ENCODE data around the gene RPL35.

The RPL35 gene

DNA sequence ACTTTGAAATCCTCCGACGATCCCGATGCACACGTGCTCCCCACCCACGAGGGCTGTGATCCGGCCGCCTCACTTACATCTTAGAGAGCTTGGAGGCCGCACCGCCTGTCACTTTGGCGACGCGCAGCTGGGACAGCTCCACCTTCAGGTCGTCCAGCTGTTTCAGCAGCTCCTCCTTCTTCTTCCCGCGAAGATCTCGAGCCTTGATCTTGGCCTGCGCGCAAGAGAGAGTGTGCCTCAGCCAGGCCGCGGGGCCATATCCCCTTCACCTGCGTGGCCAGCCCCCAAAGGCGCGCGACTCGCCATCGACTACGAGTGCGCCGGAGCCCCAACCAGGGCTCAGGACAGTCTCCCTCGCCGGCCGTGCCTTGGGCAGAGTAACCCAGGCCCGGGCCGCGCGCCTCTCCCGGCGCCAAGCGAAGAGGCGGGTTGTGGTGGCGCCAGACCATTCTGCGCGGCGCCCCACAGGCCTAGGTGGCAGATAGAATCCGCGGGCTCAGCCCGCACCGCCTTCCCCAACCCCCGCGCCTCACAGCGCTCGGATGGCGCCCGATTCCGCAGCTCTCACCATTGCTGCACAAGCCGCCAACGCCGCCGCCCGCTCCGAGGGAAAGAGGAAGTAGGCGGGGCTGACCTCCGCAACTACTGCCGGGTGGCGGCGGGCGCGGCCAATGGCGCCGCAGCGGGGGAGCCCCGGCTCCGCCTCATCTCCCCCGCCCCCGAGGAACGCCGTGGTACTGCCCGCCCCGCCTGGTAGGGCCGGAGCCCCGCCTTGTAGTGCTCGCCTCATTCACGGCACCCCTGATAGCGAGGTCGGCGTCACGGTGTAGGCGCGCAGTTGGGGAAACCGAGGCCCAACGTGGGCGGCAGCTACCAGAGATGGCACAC is at the start of gene RPL35, which contains the start of gene ARPC5L:
Gene RPL35, minus strand, starts transcription at position 616 of the 888 bp plus-strand sequence. Its CDS starts 45 bp downstream, at position 571.
Gene ARPC5L, plus strand, starts transcription at position 789 of the 888 bp plus-strand sequence. CDS start 7,161 bp downstream, outside the sequence.
- peak; percentile 96 for DNase-seq (ENCODE audit: low read depth)
- TF ChIP-seq, protein P1, sequence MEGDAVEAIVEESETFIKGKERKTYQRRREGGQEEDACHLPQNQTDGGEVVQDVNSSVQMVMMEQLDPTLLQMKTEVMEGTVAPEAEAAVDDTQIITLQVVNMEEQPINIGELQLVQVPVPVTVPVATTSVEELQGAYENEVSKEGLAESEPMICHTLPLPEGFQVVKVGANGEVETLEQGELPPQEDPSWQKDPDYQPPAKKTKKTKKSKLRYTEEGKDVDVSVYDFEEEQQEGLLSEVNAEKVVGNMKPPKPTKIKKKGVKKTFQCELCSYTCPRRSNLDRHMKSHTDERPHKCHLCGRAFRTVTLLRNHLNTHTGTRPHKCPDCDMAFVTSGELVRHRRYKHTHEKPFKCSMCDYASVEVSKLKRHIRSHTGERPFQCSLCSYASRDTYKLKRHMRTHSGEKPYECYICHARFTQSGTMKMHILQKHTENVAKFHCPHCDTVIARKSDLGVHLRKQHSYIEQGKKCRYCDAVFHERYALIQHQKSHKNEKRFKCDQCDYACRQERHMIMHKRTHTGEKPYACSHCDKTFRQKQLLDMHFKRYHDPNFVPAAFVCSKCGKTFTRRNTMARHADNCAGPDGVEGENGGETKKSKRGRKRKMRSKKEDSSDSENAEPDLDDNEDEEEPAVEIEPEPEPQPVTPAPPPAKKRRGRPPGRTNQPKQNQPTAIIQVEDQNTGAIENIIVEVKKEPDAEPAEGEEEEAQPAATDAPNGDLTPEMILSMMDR (IDR thresholded peaks at IDR 0.05; ENCODE audit: insufficient read depth, low read depth, low read length, missing control alignments): peak; percentile 25

DNA sequence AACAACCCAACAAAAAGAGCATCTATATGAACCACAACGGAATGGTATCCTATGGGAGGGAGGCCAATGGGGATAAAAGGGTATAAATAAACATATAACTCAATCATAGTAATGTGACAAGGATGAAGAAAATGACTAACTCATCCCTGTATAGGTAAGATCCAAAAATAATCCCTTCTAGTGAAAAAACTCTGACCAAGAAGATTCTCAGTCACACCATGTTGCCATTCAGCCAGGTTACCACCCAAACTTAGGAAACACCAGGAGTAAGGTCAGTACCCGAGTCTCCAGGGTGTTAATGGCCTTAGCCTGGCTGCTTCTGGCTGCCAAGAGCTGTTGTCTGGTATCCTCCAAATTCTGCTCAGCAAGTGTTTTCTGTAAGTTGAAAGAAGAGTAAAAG is 46.3 kb upstream of the RPL35 start:
- TF ChIP-seq, protein P1 (IDR thresholded peaks at IDR 0.05; ENCODE audit: insufficient read depth, low read depth, low read length, missing control alignments): no peak
- no peak for DNase-seq (ENCODE audit: low read depth)
- no peak overlapping the region for H3K4me3 ChIP-seq (ENCODE audit: low read length)

More for the DNA sequence above, at the start of gene RPL35, which contains the start of gene ARPC5L:
- H3K4me3 ChIP-seq (ENCODE audit: low read length): peak within 1 kb of the TSS; percentile 97

DNA sequence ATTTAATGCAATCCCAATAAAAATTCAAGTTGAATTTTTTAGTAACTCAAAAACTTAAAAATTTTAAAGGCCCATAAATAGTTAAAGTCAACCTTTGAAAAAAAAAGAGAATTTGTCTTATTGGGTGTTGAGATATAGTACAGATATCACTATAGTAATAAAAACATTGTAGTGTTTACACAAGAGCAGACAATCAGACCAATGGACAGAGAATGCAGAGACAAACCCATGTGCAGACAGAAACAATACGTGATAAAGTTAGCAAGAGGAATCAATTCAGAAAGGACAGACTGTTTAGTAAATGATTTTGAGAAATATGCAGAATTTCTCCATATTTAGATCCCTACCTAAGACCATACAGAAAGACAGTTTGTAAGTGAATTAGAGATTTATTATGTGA is 45.2 kb upstream of the RPL35 start:
- TF ChIP-seq, protein P1 (IDR thresholded peaks at IDR 0.05; ENCODE audit: insufficient read depth, low read depth, low read length, missing control alignments): no peak
- DNase-seq (ENCODE audit: low read depth): no peak
- H3K4me3 ChIP-seq (ENCODE audit: low read length): no peak overlapping the region

DNA sequence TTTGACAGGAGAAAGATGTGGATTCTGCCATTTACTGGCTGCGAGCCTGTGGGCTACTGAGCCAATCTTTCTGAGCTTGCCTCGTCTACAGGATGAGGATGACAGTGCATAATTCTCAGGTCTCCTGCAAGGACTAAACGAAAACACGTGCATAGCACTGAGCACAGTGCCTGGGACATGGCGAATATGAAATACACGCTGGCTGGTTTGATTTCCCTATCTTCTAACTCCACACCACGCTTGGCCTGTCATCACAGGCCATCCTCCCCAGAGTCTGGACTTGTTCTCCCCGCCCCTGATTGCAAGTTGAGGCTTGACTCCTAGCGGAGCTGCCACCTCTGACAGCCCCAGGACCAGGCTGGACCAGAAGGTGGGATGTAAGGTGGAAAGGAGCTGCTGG is 38.1 kb upstream of the RPL35 start:
- H3K4me3 ChIP-seq (ENCODE audit: low read length): no peak overlapping the region
- peak; percentile 84 for DNase-seq (ENCODE audit: low read depth)
- TF ChIP-seq, protein P1 (IDR thresholded peaks at IDR 0.05; ENCODE audit: insufficient read depth, low read depth, low read length, missing control alignments): no peak

DNA sequence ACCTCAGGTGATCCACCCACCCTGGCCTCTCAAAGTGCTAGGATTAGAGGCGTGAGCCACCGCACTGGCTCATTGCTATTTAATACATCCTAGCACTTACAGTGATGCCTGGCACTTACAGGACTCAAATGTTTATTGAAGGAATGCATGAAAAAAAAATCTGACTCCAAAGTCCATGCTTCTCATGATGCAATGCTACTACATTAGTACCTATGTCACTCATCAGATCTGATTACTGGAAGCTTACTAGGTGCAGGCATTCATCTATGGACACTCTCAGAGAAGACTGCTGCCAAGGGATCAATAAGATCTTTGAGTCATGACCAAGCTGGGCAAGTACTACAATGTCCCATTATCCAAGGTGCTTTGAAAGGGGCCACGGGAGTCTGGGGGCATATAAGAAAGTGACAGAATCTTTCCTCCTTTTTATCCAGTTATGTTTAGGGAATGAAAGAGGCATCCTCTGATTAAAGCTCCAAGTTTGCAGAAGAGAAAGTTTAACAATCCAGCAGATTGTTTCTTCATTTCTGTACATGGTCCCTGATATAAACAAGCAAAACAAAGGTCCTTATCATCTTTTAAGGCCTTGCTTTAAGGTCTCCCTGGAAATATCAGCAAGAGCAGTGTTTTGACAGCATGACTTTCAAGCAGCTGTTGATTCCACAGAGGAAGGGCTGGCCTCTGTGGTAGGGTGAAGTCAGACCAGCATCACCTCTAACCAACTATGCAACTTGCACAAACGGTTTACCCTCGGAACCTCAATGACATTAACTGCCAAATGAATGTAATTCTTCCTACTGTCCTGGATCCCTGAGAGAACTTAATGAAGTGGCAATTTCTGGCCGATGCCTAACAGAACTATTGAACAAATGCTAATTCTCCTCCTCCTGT is 36.1 kb upstream of the RPL35 start:
- TF ChIP-seq, protein P1 (IDR thresholded peaks at IDR 0.05; ENCODE audit: insufficient read depth, low read depth, low read length, missing control alignments): no peak
- DNase-seq (ENCODE audit: low read depth): no peak
- no peak overlapping the region for H3K4me3 ChIP-seq (ENCODE audit: low read length)

DNA sequence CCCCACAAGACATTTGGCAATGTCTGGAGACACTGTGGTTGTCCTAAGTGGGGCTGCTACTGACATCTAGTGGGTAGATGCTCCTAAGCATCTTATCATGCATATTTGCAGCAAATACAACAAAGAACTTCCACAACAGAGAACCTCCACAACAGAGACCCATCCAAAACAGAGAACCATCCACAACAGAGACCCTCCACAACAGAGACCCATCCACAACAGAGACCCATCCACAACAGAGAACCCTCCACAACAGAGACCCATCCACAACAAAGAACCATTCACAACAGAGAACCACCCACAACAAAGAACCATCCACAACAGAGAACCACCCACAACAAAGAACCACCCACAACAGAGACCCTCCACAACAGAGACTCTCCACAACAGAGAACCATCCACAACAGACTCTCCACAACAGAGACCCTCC is 33.0 kb upstream of the RPL35 start:
- peak; percentile 60 for DNase-seq (ENCODE audit: low read depth)
- TF ChIP-seq, protein P1 (IDR thresholded peaks at IDR 0.05; ENCODE audit: insufficient read depth, low read depth, low read length, missing control alignments): peak; percentile 68
- no peak overlapping the region for H3K4me3 ChIP-seq (ENCODE audit: low read length)
